Panc1 (cell line): Measurements from ENCODE around the gene METTL22. TPM values are rescaled to one million over a fixed set of nuclear protein-coding genes. Genes with fewer than 3 reads are reported as not detected.

Experiments
- ATAC-seq: fragments of 200-7000 bp; cut with Tn5 transposase; 2 replicates; pipeline ENCODE4 v1.9.1; 2020; ENCODE audit warnings: mild to moderate bottlenecking, moderate library complexity
- BruUV-seq: library from RNA; stranded (reverse); fragments of 400-500 nt; replicated peaks from 2 replicates; lab custom pipeline; 2021; lab: Mats Ljungman, UMichigan
- CTCF ChIA-PET: fragments of 300-600 bp; sonication (Branson Sonifier 250); formaldehyde crosslinking; loops from one replicate; lab custom pipeline; 2022; ENCODE audit warnings: antibody characterized with exemption; lab: Charles Lee
- POLR2A ChIA-PET: fragments of 300-600 bp; sonication (Branson Sonifier 250); formaldehyde crosslinking; loops from one replicate; lab custom pipeline; 2022; ENCODE audit warnings: antibody characterized with exemption; lab: Charles Lee
- DNase-seq: peaks from one replicate; pipeline ENCODE4 v3.0.0-alpha.2; 2010; ENCODE audit warnings: low read depth, low spot score
- H3K27ac ChIP-seq: 2 replicates; pipeline ENCODE4 v1.5.1; 2011; ENCODE audit warnings: mild to moderate bottlenecking, low read length, inconsistent platforms
- H3K27me3 ChIP-seq: fragments of 200-500 bp; sonication (Bioruptor generic); 2 replicates; pipeline ENCODE4 v1.6.0; 2014; ENCODE audit warnings: low read length, inconsistent platforms; ENCODE audit not compliant: control insufficient read depth, insufficient read depth
- H3K36me3 ChIP-seq: fragments of 200-500 bp; sonication (Bioruptor generic); 2 replicates; pipeline ENCODE4 v1.5.1; 2014; ENCODE audit warnings: inconsistent platforms, mild to moderate bottlenecking, low read length, moderate library complexity; ENCODE audit not compliant: control insufficient read depth, insufficient read depth
- H3K4me1 ChIP-seq: 2 replicates; pipeline ENCODE4 v1.5.1; 2011; ENCODE audit warnings: inconsistent platforms, mild to moderate bottlenecking, low read length, moderate library complexity; ENCODE audit not compliant: control insufficient read depth, insufficient read depth
- H3K4me3 ChIP-seq, 2 experiments: 2 replicates each; pipeline ENCODE4 v1.5.1; 2011 to 2012; ENCODE audit warnings: low read depth in 2 of 2, low read length in 2 of 2, mild to moderate bottlenecking in 2 of 2, inconsistent platforms in 1 of 2, moderate library complexity in 1 of 2
- H3K9me3 ChIP-seq: fragments of 200-500 bp; sonication (Bioruptor generic); 2 replicates; pipeline ENCODE4 v1.5.1; 2014; ENCODE audit warnings: low read depth, mild to moderate bottlenecking, inconsistent platforms, low read length, moderate library complexity; ENCODE audit not compliant: control insufficient read depth, insufficient read depth
- CTCF ChIP-seq: fragments of 450-650 bp; IDR thresholded peaks from 2 replicates; pipeline ENCODE4 v1.5.1; 2017; ENCODE audit warnings: mild to moderate bottlenecking
- POLR2AphosphoS5 ChIP-seq: IDR thresholded peaks from 2 replicates; pipeline ENCODE4 v1.6.1; 2012; ENCODE audit warnings: mild to moderate bottlenecking, low read depth, low read length, moderate library complexity
- REST ChIP-seq, 2 experiments: IDR thresholded peaks; 2 replicates each; pipeline ENCODE4 v1.6.1; 2011 to 2012; ENCODE audit warnings: low read depth in 2 of 2, control low read depth in 1 of 2, low read length in 1 of 2, mild to moderate bottlenecking in 1 of 2, moderate library complexity in 1 of 2; ENCODE audit not compliant: insufficient read depth in 1 of 2
- SIN3A ChIP-seq: IDR thresholded peaks from 2 replicates; pipeline ENCODE4 v1.6.1; 2012; ENCODE audit warnings: low read depth, mild to moderate bottlenecking, low read length, moderate library complexity, borderline replicate concordance; ENCODE audit not compliant: insufficient read depth
- TCF7L2 ChIP-seq: IDR thresholded peaks from 2 replicates; pipeline ENCODE4 v1.6.1; 2011; ENCODE audit warnings: mild to moderate bottlenecking, low read depth, low read length, inconsistent platforms
- in situ Hi-C: cut with HindIII; loops from 2 replicates; pipeline ENCODE4 v1.10.0; 2016; ENCODE audit warnings: low sequenced_read_pairs, low pct_unique_long_range_greater_than_20kb
- intact Hi-C: fragments of 100-400 bp; cut with micrococcal nuclease; formaldehyde crosslinking; loops from one replicate; pipeline ENCODE4 v1.10.0; 2022; ENCODE audit not compliant: unreplicated experiment
- total RNA-seq: library from RNA; stranded (reverse); gene quantifications from one replicate; pipeline ENCODE4 v1.2.1, GENCODE V29; 2021; ENCODE audit not compliant: unreplicated experiment

Gene METTL22
- total RNA-seq, 1 experiment from 2014 or later = 31.8 TPM

- Histone ChIP-seq H3K36me3 (peaks cover 12% of the 10 kb centered on the region), H3K9me3 (no peaks in the 10 kb centered on the region), H3K27me3 (no peaks in the 10 kb centered on the region), H3K4me1 (no peaks in the 10 kb centered on the region), H3K4me3 (no peak overlapping the region), H3K27ac (no peak overlapping the region)
- ChIA-PET CTCF (no interaction called here), POLR2A (no interaction called here)
- intact Hi-C loops (no loop called here), in situ Hi-C loops (no loop called here)
- DNase-seq (no peak), ATAC-seq (no peak)
- BruUV-seq = no TSS peak
- TF ChIP-seq REST (IDR thresholded peaks at IDR 0.05; ENCODE audit: insufficient read depth in 1 of 2, low read depth in 2 of 2, low read length in 1 of 2) = no peak
- TF ChIP-seq SIN3A = no peak
These were observed 20.6 kb downstream of the METTL22 start for GRCh38 chr16:8642146-8642545.

DNA sequence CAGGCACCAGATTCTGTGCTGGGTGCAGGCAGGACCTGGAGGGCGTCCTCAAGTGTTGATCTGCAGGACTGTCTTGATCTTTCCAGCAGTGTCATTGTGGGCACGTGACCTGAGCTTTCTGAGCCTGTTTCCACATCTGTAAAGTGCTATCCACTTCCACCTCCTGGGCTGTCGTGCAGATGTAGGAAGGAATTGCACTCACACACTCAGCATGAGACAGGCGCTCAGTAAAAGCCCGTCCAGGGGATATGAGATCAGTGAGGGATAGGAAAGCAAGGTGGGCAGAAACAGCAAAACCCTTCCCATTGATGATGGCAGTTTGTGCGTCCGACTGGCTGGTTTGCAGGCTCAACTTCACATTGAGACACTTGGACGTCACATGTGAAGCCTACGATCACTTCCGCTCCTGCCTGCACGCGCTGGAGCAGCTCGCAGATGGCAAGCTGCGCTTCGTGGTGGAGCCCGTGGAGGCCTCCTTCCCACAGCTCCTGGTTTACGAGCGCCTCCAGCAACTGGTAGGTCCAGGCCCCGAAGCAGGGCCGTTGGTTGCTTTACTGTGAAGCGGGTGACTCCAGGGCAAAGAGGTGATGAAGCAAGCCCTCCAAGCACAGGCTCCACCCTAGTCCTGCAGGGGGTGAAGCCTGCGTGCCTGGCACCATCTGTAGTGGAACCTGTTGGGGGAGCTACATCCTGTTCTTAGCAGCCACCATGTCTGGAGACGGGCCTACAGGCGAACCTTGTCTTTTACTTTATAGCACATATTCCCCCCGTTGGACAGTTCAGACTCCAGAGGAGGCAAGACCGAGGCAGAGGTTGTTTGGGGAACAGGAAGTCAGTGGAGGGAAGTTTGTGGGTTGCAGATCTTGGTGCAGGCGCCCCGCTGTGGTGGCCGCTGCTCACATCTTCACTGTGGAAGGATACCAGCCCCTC lies 23.0 kb downstream of the METTL22 start:
- no TSS peak for BruUV-seq
- in situ Hi-C loops = no loop called here
- peaks cover 12% of the 10 kb centered on the region for H3K36me3 ChIP-seq
- CTCF ChIA-PET = no interaction called here
- no peak overlapping the region for H3K27ac ChIP-seq
- no peaks in the 10 kb centered on the region for H3K27me3 ChIP-seq
- no peak overlapping the region for H3K4me3 ChIP-seq
- TF ChIP-seq SIN3A (no peak), POLR2AphosphoS5 (no peak), REST (IDR thresholded peaks at IDR 0.05; ENCODE audit: insufficient read depth in 1 of 2, low read depth in 2 of 2, low read length in 1 of 2) (no peak), CTCF (no peak), TCF7L2 (no peak)
- no peaks in the 10 kb centered on the region for H3K4me1 ChIP-seq
- POLR2A ChIA-PET = no interaction called here
- intact Hi-C loops = no loop called here
- no peak for DNase-seq
- H3K9me3 ChIP-seq = no peaks in the 10 kb centered on the region
- ATAC-seq = no peak
